HepG2 (cell line): ENCODE data around the gene SOCS1. TPM values are rescaled to one million over a fixed set of nuclear protein-coding genes. Genes with fewer than 3 reads are reported as not detected.

Experiments
- ARNTL ChIP-seq: sonication (generic); formaldehyde crosslinking; IDR thresholded peaks from 2 replicates; pipeline ENCODE4 v1.4.0; 2020; ENCODE audit warnings: mild to moderate bottlenecking, missing genetic modification reagents
- HNRNPLL ChIP-seq: fragments of 200-400 bp; formaldehyde crosslinking; IDR thresholded peaks from 2 replicates; pipeline ENCODE4 v1.6.1; 2017; ENCODE audit warnings: mild to moderate bottlenecking, low read depth, low read length; ENCODE audit not compliant: poor library complexity, severe bottlenecking
- HNRNPUL1 ChIP-seq: fragments of 200-400 bp; formaldehyde crosslinking; IDR thresholded peaks from 2 replicates; pipeline ENCODE4 v1.6.1; 2017; ENCODE audit warnings: low read depth, mild to moderate bottlenecking, low read length, moderate library complexity
- ISL2 ChIP-seq: sonication (generic); formaldehyde crosslinking; IDR thresholded peaks from 2 replicates; pipeline ENCODE4 v1.5.0; 2020; ENCODE audit warnings: missing genetic modification reagents
- KLF12 ChIP-seq: sonication (generic); formaldehyde crosslinking; IDR thresholded peaks from 2 replicates; pipeline ENCODE4 v1.4.0; 2020; ENCODE audit warnings: missing genetic modification reagents, borderline replicate concordance
- MEIS1 ChIP-seq: sonication (generic); formaldehyde crosslinking; IDR thresholded peaks from 2 replicates; pipeline ENCODE4 v1.9.0; 2021; ENCODE audit warnings: mild to moderate bottlenecking, missing genetic modification reagents, moderate library complexity, borderline replicate concordance
- NFE2L1 ChIP-seq: sonication (generic); formaldehyde crosslinking; IDR thresholded peaks from 2 replicates; pipeline ENCODE4 v1.4.0; 2020; ENCODE audit warnings: missing genetic modification reagents, mild to moderate bottlenecking, borderline replicate concordance
- PITX1 ChIP-seq: sonication (generic); formaldehyde crosslinking; IDR thresholded peaks from 2 replicates; pipeline ENCODE4 v1.5.1; 2020; ENCODE audit warnings: mild to moderate bottlenecking, missing genetic modification reagents
- RFXANK ChIP-seq: IDR thresholded peaks from 2 replicates; pipeline ENCODE4 v1.6.1; 2016
- SMAD1 ChIP-seq: sonication (generic); formaldehyde crosslinking; IDR thresholded peaks from 2 replicates; pipeline ENCODE4 v1.4.0; 2020; ENCODE audit warnings: missing genetic modification reagents, low read depth, mild to moderate bottlenecking, borderline replicate concordance
- TFDP2 ChIP-seq: sonication (generic); formaldehyde crosslinking; IDR thresholded peaks from 2 replicates; pipeline ENCODE4 v1.4.0; 2020; ENCODE audit warnings: missing genetic modification reagents
- ZMAT5 ChIP-seq: sonication (generic); formaldehyde crosslinking; IDR thresholded peaks from 2 replicates; pipeline ENCODE4 v1.5.0; 2020; ENCODE audit warnings: mild to moderate bottlenecking, low read depth, missing genetic modification reagents, borderline replicate concordance
- ZNF354B ChIP-seq: sonication (generic); formaldehyde crosslinking; IDR thresholded peaks from 2 replicates; pipeline ENCODE4 v1.8.0; 2022; ENCODE audit warnings: mild to moderate bottlenecking, missing genetic modification reagents
- ZSCAN5A ChIP-seq: sonication (generic); formaldehyde crosslinking; IDR thresholded peaks from 2 replicates; pipeline ENCODE4 v1.8.0; 2022; ENCODE audit warnings: mild to moderate bottlenecking, missing genetic modification reagents, borderline replicate concordance
- ZSCAN9 ChIP-seq: IDR thresholded peaks from 2 replicates; pipeline ENCODE4 v1.6.1; 2016; ENCODE audit warnings: borderline replicate concordance
- polyA plus RNA-seq, 8 experiments: library from polyadenylated mRNA; depleted of rRNA in 3 of 8; stranded (reverse) in 7 of 8; unstranded in 1 of 8; fragments of >200 nt; fragmentation: Illumina TruSeq in 4 of 8; extraction: Trizol in 4 of 8; gene quantifications; 2 replicates each; pipeline versions ENCODE4 v1.2.1 to v1.2.3, GENCODE V29; 2011 to 2016; ENCODE audit warnings: low read depth in 4 of 8, missing spikeins in 1 of 8, mixed read lengths in 1 of 8; ENCODE audit not compliant: insufficient read depth in 1 of 8
- total RNA-seq, 5 experiments: library from RNA; depleted of rRNA; stranded (reverse); fragments of >200 nt; fragmentation: Illumina TruSeq; extraction: Trizol; gene quantifications; 2 replicates each; pipeline ENCODE4 v1.2.3, GENCODE V29; 2016; ENCODE audit warnings: low read depth in 1 of 5
- TF ChIP-seq, protein P1 (sequence below): sonication (generic); formaldehyde crosslinking; conservative IDR thresholded peaks from 2 replicates; pipeline ENCODE4 v1.4.0; 2020; ENCODE audit warnings: missing genetic modification reagents
- TF ChIP-seq, protein P2 (sequence below): IDR thresholded peaks from 2 replicates; pipeline ENCODE4 v1.6.1; 2012; ENCODE audit warnings: inconsistent platforms
- TF ChIP-seq, protein P3 (sequence below): sonication (generic); formaldehyde crosslinking; IDR thresholded peaks from 2 replicates; pipeline ENCODE4 v1.4.0; 2020; ENCODE audit warnings: missing genetic modification reagents, borderline replicate concordance

SOCS1 gene
- total and polyA plus RNA-seq, 2 of the 13 experiments (the other 11 are each of a cell fraction or from before 2014, with no cell fraction given): 5.3 to 6.3 TPM

GRCh38 chr16:11257131-11257938 lies 1.3 kb upstream of the SOCS1 start (continued):
- TF ChIP-seq ZSCAN5A (CRISPR knock-in tag) (peak; percentile 80; the same call in 1 of the 2 replicates), TFDP2 (CRISPR knock-in tag) (peak; percentile 88), ARNTL (CRISPR knock-in tag) (peak; percentile 64; the same call in 1 of the 2 replicates), PITX1 (CRISPR knock-in tag) (peak; percentile 53; the same call in 1 of the 2 replicates), ISL2 (peak; percentile 71), NFE2L1 (CRISPR knock-in tag) (peak; percentile 89), KLF12 (CRISPR knock-in tag) (peak; percentile 71; the same call in 1 of the 2 replicates), ZNF354B (0 out of 2 replicates have a peak, but pooled peaks have one; percentile 96), HNRNPUL1 (no peak), SMAD1 (CRISPR knock-in tag) (peak; percentile 48), MEIS1 (CRISPR knock-in tag) (peak; percentile 90), ZMAT5 (CRISPR knock-in tag) (no peak), ZSCAN9 (CRISPR knock-in tag) (no peak), RFXANK (no peak), HNRNPLL (no peak)
- TF ChIP-seq, protein P1, sequence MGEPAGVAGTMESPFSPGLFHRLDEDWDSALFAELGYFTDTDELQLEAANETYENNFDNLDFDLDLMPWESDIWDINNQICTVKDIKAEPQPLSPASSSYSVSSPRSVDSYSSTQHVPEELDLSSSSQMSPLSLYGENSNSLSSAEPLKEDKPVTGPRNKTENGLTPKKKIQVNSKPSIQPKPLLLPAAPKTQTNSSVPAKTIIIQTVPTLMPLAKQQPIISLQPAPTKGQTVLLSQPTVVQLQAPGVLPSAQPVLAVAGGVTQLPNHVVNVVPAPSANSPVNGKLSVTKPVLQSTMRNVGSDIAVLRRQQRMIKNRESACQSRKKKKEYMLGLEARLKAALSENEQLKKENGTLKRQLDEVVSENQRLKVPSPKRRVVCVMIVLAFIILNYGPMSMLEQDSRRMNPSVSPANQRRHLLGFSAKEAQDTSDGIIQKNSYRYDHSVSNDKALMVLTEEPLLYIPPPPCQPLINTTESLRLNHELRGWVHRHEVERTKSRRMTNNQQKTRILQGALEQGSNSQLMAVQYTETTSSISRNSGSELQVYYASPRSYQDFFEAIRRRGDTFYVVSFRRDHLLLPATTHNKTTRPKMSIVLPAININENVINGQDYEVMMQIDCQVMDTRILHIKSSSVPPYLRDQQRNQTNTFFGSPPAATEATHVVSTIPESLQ (CRISPR knock-in tag): no peak
- TF ChIP-seq, protein P2, sequence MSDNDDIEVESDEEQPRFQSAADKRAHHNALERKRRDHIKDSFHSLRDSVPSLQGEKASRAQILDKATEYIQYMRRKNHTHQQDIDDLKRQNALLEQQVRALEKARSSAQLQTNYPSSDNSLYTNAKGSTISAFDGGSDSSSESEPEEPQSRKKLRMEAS: peak; percentile 80
- TF ChIP-seq, protein P3, sequence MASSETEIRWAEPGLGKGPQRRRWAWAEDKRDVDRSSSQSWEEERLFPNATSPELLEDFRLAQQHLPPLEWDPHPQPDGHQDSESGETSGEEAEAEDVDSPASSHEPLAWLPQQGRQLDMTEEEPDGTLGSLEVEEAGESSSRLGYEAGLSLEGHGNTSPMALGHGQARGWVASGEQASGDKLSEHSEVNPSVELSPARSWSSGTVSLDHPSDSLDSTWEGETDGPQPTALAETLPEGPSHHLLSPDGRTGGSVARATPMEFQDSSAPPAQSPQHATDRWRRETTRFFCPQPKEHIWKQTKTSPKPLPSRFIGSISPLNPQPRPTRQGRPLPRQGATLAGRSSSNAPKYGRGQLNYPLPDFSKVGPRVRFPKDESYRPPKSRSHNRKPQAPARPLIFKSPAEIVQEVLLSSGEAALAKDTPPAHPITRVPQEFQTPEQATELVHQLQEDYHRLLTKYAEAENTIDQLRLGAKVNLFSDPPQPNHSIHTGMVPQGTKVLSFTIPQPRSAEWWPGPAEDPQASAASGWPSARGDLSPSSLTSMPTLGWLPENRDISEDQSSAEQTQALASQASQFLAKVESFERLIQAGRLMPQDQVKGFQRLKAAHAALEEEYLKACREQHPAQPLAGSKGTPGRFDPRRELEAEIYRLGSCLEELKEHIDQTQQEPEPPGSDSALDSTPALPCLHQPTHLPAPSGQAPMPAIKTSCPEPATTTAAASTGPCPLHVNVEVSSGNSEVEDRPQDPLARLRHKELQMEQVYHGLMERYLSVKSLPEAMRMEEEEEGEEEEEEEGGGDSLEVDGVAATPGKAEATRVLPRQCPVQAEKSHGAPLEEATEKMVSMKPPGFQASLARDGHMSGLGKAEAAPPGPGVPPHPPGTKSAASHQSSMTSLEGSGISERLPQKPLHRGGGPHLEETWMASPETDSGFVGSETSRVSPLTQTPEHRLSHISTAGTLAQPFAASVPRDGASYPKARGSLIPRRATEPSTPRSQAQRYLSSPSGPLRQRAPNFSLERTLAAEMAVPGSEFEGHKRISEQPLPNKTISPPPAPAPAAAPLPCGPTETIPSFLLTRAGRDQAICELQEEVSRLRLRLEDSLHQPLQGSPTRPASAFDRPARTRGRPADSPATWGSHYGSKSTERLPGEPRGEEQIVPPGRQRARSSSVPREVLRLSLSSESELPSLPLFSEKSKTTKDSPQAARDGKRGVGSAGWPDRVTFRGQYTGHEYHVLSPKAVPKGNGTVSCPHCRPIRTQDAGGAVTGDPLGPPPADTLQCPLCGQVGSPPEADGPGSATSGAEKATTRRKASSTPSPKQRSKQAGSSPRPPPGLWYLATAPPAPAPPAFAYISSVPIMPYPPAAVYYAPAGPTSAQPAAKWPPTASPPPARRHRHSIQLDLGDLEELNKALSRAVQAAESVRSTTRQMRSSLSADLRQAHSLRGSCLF: peak; percentile 41; the same call in 1 of the 2 replicates
